ENCODE results near the gene MLH3. TPM values are rescaled to one million over a fixed set of nuclear protein-coding genes. Genes with fewer than 3 reads are reported as not detected.

Gene MLH3
- total RNA-seq, 2 donors from 2014 or later, result 23.3 to 29.6 TPM

DNA sequence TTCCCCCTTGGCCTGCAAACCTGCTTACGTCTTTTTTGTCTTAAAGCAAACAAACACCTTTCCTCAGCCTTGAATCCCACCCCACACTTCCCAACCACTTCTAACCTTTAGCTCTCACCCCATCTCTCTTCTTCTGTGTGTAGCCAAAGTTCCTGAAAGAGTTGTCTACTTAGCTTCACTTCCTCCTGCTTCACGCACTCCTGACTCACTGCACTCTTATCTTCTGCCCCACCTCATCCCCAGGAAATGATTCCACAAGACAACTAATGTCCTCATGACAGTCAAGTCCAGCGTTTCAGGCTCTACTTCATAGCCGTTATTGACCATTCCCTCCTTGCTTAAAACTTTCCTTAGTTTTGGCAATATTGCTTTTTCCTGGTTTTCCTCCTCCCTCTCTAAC, 26.2 kb downstream of the MLH3 start:
- Histone ChIP-seq H3K36me3 (peaks cover 0 to 2% of the 10 kb centered on the region in 2 donors), H3K27ac (no peak overlapping the region), H3K27me3 (replicated peaks; ENCODE audit: insufficient read depth) (no peaks in the 10 kb centered on the region), H3K9me3 (no peaks in the 10 kb centered on the region), H3K4me3 (no peak overlapping the region), H3K4me1 (replicated peaks) (no peaks in the 10 kb centered on the region)
- intact Hi-C loops (cut with DNase I), result no loop called here
- TF ChIP-seq, protein P1, sequence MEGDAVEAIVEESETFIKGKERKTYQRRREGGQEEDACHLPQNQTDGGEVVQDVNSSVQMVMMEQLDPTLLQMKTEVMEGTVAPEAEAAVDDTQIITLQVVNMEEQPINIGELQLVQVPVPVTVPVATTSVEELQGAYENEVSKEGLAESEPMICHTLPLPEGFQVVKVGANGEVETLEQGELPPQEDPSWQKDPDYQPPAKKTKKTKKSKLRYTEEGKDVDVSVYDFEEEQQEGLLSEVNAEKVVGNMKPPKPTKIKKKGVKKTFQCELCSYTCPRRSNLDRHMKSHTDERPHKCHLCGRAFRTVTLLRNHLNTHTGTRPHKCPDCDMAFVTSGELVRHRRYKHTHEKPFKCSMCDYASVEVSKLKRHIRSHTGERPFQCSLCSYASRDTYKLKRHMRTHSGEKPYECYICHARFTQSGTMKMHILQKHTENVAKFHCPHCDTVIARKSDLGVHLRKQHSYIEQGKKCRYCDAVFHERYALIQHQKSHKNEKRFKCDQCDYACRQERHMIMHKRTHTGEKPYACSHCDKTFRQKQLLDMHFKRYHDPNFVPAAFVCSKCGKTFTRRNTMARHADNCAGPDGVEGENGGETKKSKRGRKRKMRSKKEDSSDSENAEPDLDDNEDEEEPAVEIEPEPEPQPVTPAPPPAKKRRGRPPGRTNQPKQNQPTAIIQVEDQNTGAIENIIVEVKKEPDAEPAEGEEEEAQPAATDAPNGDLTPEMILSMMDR (IDR thresholded peaks at IDR 0.05), result no peak
- no peak for TF ChIP-seq POLR2AphosphoS5 (IDR thresholded peaks at IDR 0.05)
- no peak for TF ChIP-seq POLR2A (IDR thresholded peaks at IDR 0.05)
- no peak for DNase-seq (ENCODE audit: low spot score)
- 72% methylated on average over 4 of the region's 4 CpGs for WGBS

DNA sequence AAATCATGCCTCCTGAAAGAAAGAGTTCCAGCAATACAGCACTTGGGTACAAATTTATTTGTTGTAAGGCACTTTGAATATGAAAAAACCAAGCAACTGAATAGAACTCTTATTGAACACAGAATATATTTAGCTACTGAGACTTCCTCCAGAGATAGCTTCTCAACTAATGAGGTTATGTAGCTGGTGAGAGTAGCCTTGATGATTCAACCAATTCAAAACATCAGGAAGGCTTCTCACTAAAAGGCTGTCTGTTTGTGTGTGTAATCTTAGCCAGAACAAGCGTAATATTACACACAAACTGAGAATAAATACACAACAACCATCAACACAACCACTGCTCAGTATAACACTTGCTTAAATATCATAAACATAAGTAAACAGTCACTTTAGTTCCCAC, 28.2 kb downstream of the MLH3 start:
- H3K27me3 ChIP-seq (replicated peaks; ENCODE audit: insufficient read depth), result no peaks in the 10 kb centered on the region
- no peak for DNase-seq (ENCODE audit: low spot score)
- no peak for TF ChIP-seq POLR2AphosphoS5 (IDR thresholded peaks at IDR 0.05)
- TF ChIP-seq, protein P1 (IDR thresholded peaks at IDR 0.05), result no peak
- TF ChIP-seq POLR2A (IDR thresholded peaks at IDR 0.05), result no peak
- no peak overlapping the region for H3K27ac ChIP-seq
- peaks cover 0 to 2% of the 10 kb centered on the region in 2 donors for H3K36me3 ChIP-seq
- intact Hi-C loops (cut with DNase I), result no loop called here
- H3K4me1 ChIP-seq (replicated peaks), result peaks cover 2% of the 10 kb centered on the region
- H3K4me3 ChIP-seq, result no peak overlapping the region
- 63% methylated on average over 1 of the region's 1 CpG for WGBS
- no peaks in the 10 kb centered on the region for H3K9me3 ChIP-seq

DNA sequence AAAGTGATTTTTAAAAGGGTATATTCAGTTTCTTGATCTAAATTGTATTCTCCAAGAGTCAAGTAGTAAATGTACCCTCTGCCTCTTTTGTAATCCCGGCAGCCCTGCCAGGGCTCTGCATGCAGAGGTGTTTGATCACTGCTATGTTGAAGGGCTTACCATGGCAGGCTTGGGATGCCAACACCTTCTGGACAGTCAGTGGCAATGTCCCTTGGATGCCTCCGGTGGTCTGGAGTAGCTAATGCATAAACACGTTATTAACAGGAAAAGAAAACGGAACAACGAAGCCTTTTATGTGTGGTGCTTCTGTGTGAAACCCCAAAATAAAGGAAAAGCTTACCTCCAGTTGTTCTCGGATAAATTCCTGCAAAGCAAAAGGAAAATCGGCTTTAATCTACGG, 28.6 kb downstream of the MLH3 start:
- no peak overlapping the region for H3K27ac ChIP-seq
- WGBS, result 72% methylated on average over 8 of the region's 8 CpGs
- H3K36me3 ChIP-seq, result peaks cover 0 to 2% of the 10 kb centered on the region in 2 donors

DNA sequence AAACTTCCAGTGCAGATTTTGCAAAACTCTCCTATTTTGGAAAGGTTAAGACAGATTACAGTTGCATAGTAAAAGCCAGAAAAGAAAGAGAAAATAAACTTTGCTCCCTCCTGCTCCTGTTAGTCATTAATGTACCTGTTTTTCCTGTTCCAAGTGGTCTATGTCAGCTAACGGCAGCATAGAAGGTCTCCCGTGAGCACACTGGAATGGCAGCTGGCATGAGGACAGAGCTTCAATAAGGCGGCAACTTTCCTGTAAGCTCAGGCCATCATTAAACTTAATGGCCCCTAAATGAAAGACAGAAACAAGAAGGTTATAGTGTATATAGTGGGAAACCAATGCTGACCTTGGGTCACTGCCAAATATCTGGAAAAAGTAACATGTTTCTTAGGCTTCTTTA, 32.6 kb downstream of the MLH3 start:
- DNase-seq (ENCODE audit: low spot score), result peak; percentile 46
- Histone ChIP-seq H3K27me3 (replicated peaks; ENCODE audit: insufficient read depth) (no peaks in the 10 kb centered on the region), H3K9me3 (no peaks in the 10 kb centered on the region), H3K27ac (peak overlapping the region in 1 of 2 donors; percentile 33), H3K4me1 (replicated peaks) (peaks cover 2% of the 10 kb centered on the region), H3K4me3 (no peak overlapping the region), H3K36me3 (peaks cover 2 to 9% of the 10 kb centered on the region in 2 donors)
- intact Hi-C loops (cut with DNase I), result no loop called here
- 44% methylated on average over 3 of the region's 3 CpGs for WGBS
- TF ChIP-seq POLR2AphosphoS5 (IDR thresholded peaks at IDR 0.05) (peak; percentile 72), POLR2A (IDR thresholded peaks at IDR 0.05) (no peak)
- TF ChIP-seq, protein P1 (IDR thresholded peaks at IDR 0.05), result no peak

More for the DNA sequence above, 28.6 kb downstream of the MLH3 start:
- peaks cover 2% of the 10 kb centered on the region for H3K4me1 ChIP-seq (replicated peaks)
- intact Hi-C loops (cut with DNase I), result no loop called here
- no peaks in the 10 kb centered on the region for H3K9me3 ChIP-seq
- no peaks in the 10 kb centered on the region for H3K27me3 ChIP-seq (replicated peaks; ENCODE audit: insufficient read depth)
- no peak overlapping the region for H3K4me3 ChIP-seq
- no peak for TF ChIP-seq POLR2A (IDR thresholded peaks at IDR 0.05)
- TF ChIP-seq POLR2AphosphoS5 (IDR thresholded peaks at IDR 0.05), result no peak
- TF ChIP-seq, protein P1 (IDR thresholded peaks at IDR 0.05), result peak in 2 of 4 experiments; percentile 4 to 16
- DNase-seq (ENCODE audit: low spot score), result no peak

DNA sequence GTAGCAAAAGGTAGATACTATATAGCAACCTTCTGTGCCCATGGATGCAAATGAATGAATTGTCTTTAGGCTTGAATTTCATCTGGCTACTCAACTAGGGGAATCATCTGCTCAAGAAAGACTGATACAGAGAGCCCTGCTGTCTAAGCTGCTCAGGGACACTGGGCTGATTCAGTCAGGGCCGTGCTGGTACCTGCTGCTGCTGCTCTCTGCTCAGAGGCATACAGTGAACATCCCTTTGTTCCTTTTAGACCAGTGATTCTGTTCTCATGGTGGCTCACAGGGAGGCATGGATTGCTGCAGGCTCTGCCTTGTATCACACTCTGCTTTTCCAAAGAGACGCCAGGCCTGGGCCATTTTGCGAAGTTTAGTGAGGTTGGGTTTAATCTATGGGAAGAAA, 34.5 kb downstream of the MLH3 start:
- H3K36me3 ChIP-seq, result peaks cover 0 to 9% of the 10 kb centered on the region in 2 donors
- intact Hi-C loops (cut with DNase I), result no loop called here
- 88% methylated on average over 3 of the region's 3 CpGs for WGBS

More for the DNA sequence above, 34.5 kb downstream of the MLH3 start:
- no peak overlapping the region for H3K27ac ChIP-seq
- no peaks in the 10 kb centered on the region for H3K27me3 ChIP-seq (replicated peaks; ENCODE audit: insufficient read depth)
- DNase-seq (ENCODE audit: low spot score), result no peak
- no peaks in the 10 kb centered on the region for H3K9me3 ChIP-seq
- TF ChIP-seq, protein P1 (IDR thresholded peaks at IDR 0.05), result no peak
- TF ChIP-seq POLR2AphosphoS5 (IDR thresholded peaks at IDR 0.05), result no peak
- no peak for TF ChIP-seq POLR2A (IDR thresholded peaks at IDR 0.05)
- H3K4me3 ChIP-seq, result no peak overlapping the region
- peaks cover 2% of the 10 kb centered on the region for H3K4me1 ChIP-seq (replicated peaks)

Data from prostate gland (tissue), 2 donors.